Measurements from ENCODE around the gene RARB.

Gene RARB

DNA sequence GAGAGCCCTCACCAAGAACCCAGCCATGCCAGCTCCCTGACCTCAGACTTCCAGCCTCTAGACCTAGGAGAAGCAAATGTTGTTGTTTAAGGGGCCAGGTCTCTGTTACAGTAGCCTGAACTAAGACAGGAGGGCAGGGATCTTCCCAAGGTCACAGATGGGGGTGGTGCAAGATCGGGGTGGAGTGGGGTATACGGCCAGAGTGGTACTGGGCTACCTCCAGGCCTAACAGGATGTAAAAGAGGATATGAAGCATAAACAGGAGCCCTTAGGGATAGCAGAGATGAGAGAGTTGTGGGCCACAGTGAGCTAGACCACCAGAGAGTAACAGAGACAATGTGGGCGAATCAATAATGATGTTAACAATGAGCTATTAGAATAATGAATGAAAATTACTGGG, 153.8 kb downstream of the RARB start:
- Mint-ChIP-seq H3K4me3 (no peak overlapping the region), H3K27me3 (ENCODE audit: low read depth) (no peaks in the 10 kb centered on the region), H3K27ac (peak overlapping the region; percentile 9 to 30 (median 29)), H3K36me3 (ENCODE audit: low read depth) (peaks cover 67% of the 10 kb centered on the region), H3K4me1 (peaks cover 18% of the 10 kb centered on the region), H3K9me3 (no peaks in the 10 kb centered on the region)
- TF ChIP-seq, protein P1, sequence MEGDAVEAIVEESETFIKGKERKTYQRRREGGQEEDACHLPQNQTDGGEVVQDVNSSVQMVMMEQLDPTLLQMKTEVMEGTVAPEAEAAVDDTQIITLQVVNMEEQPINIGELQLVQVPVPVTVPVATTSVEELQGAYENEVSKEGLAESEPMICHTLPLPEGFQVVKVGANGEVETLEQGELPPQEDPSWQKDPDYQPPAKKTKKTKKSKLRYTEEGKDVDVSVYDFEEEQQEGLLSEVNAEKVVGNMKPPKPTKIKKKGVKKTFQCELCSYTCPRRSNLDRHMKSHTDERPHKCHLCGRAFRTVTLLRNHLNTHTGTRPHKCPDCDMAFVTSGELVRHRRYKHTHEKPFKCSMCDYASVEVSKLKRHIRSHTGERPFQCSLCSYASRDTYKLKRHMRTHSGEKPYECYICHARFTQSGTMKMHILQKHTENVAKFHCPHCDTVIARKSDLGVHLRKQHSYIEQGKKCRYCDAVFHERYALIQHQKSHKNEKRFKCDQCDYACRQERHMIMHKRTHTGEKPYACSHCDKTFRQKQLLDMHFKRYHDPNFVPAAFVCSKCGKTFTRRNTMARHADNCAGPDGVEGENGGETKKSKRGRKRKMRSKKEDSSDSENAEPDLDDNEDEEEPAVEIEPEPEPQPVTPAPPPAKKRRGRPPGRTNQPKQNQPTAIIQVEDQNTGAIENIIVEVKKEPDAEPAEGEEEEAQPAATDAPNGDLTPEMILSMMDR (IDR thresholded peaks at IDR 0.05; ENCODE audit: unreplicated experiment in 3 of 3): no peak

DNA sequence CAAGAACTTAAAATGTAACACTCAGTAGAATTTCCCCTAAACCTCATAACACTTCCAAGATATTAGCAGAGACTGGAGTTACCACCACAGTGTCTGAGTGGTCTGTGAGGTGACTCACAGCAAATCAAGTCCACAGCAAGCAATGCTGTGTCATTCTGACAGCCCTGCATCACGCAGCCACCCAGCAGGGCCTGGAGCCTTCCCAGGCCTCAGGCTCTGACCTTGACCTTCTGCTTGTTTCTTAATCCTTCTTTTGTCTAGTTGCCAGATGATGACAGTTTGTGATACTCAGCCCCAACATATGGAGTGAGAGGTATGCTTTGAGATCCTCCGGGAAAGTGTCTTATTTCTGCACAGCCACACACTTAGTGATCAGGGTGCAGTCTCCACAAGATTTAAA, 154.2 kb downstream of the RARB start:
- Mint-ChIP-seq H3K27ac (peak overlapping the region; percentile 9 to 30 (median 29)), H3K4me1 (peaks cover 16% of the 10 kb centered on the region), H3K36me3 (ENCODE audit: low read depth) (peaks cover 63% of the 10 kb centered on the region), H3K9me3 (no peaks in the 10 kb centered on the region), H3K4me3 (no peak overlapping the region), H3K27me3 (ENCODE audit: low read depth) (no peaks in the 10 kb centered on the region)
- TF ChIP-seq, protein P1 (IDR thresholded peaks at IDR 0.05; ENCODE audit: unreplicated experiment in 3 of 3): no peak

- no peaks in the 10 kb centered on the region for H3K9me3 Mint-ChIP-seq
- TF ChIP-seq, protein P1 (IDR thresholded peaks at IDR 0.05; ENCODE audit: unreplicated experiment in 3 of 3): no peak
- H3K36me3 Mint-ChIP-seq (ENCODE audit: low read depth): peaks cover 67% of the 10 kb centered on the region
- H3K4me3 Mint-ChIP-seq: no peak overlapping the region
- H3K4me1 Mint-ChIP-seq: peaks cover 16% of the 10 kb centered on the region
- no peaks in the 10 kb centered on the region for H3K27me3 Mint-ChIP-seq (ENCODE audit: low read depth)
- no peak overlapping the region for H3K27ac Mint-ChIP-seq
Observed at GRCh38 chr3:25583343-25583742, 155.3 kb downstream of the RARB start.

DNA sequence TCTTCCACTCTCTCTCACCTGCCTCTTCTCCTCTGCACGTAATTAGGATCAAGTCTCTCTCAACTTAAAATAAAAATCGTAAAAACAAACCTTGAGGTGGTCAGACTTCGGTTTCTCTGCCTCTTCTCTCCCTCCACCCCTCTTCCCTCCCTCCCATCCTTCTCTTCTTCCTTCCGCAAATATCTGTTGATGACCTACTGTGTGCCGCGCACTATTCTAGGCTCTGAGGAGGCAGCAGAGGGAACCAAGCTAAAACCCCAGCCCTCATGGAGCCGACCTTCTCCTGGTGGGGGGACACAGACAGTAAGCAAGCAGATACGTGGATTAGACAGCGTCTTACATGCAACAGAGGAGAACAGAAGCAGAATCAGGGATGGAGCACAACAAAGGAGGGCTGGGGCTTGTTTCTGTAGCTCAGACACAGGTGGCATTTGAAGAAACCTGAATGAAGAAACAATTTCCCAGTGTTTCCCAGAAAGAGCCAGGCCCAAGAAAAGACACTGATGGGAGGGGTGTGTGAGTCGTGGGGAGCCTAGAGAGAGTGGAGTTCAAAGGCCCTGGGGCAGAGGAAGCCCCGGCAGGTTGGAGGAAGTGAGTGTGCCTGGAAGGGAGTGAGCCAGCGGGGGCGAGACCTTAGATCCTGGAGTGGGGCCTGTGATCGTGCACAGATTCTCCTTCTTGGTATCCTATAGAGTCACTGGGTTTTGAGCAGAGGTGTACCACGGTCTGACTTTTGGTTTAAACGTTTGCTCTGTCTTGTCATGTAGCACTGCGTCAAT, 156.1 kb downstream of the RARB start:
- Mint-ChIP-seq H3K27me3 (ENCODE audit: low read depth) (no peaks in the 10 kb centered on the region), H3K4me3 (no peak overlapping the region), H3K36me3 (ENCODE audit: low read depth) (peaks cover 72% of the 10 kb centered on the region), H3K4me1 (peaks cover 22% of the 10 kb centered on the region), H3K27ac (peak overlapping the region in 1 of 3 experiments; percentile 21), H3K9me3 (no peaks in the 10 kb centered on the region)
- TF ChIP-seq, protein P1 (IDR thresholded peaks at IDR 0.05; ENCODE audit: unreplicated experiment in 3 of 3): no peak

- no peak overlapping the region for H3K27ac Mint-ChIP-seq
- TF ChIP-seq, protein P1 (IDR thresholded peaks at IDR 0.05; ENCODE audit: unreplicated experiment in 3 of 3): no peak
- H3K9me3 Mint-ChIP-seq: no peaks in the 10 kb centered on the region
- no peaks in the 10 kb centered on the region for H3K27me3 Mint-ChIP-seq (ENCODE audit: low read depth)
- no peak overlapping the region for H3K4me3 Mint-ChIP-seq
- peaks cover 72% of the 10 kb centered on the region for H3K36me3 Mint-ChIP-seq (ENCODE audit: low read depth)
- peaks cover 29% of the 10 kb centered on the region for H3K4me1 Mint-ChIP-seq
Observed at GRCh38 chr3:25585361-25586166, 157.5 kb downstream of the RARB start.
